IMR-90 (cell line): ENCODE data around the gene GZF1.

Experiments
- BHLHE40 ChIP-seq: fragments of 150-350 bp; IDR thresholded peaks from 2 replicates; pipeline ENCODE4 v1.6.1; 2016; ENCODE audit warnings: mild to moderate bottlenecking, low read depth, low read length
- CEBPB ChIP-seq: IDR thresholded peaks from 2 replicates; pipeline ENCODE4 v1.6.1; 2012; ENCODE audit warnings: low read depth, low read length, improper control_type of control experiment
- CTCF ChIP-seq: conservative IDR thresholded peaks from 2 replicates; pipeline ENCODE4 v1.5.1; 2012; ENCODE audit warnings: mild to moderate bottlenecking, low read depth, low read length, improper control_type of control experiment
- FOS ChIP-seq: fragments of 150-350 bp; IDR thresholded peaks from 2 replicates; pipeline ENCODE4 v1.6.1; 2016; ENCODE audit warnings: low read depth, low read length
- MAZ ChIP-seq: IDR thresholded peaks from 2 replicates; pipeline ENCODE4 v1.6.1; 2012; ENCODE audit warnings: low read depth, mild to moderate bottlenecking, low read length, improper control_type of control experiment, moderate library complexity, borderline replicate concordance
- NFE2L2 ChIP-seq: fragments of 150-350 bp; IDR thresholded peaks from 2 replicates; pipeline ENCODE4 v1.6.1; 2016; ENCODE audit warnings: low read depth, mild to moderate bottlenecking, low read length
- POLR2A ChIP-seq: IDR thresholded peaks from 2 replicates; pipeline ENCODE4 v1.6.1; 2012; ENCODE audit warnings: mild to moderate bottlenecking, low read depth, low read length
- RAD21 ChIP-seq: IDR thresholded peaks from 2 replicates; pipeline ENCODE4 v1.6.1; 2012; ENCODE audit warnings: low read length, improper control_type of control experiment
- RCOR1 ChIP-seq: IDR thresholded peaks from 2 replicates; pipeline ENCODE4 v1.6.1; 2012; ENCODE audit warnings: mild to moderate bottlenecking, low read length, improper control_type of control experiment; ENCODE audit not compliant: insufficient replicate concordance
- RFX5 ChIP-seq: IDR thresholded peaks from 2 replicates; pipeline ENCODE4 v1.8.0; 2012; ENCODE audit warnings: low read depth, mild to moderate bottlenecking, low read length, moderate library complexity
- SMC3 ChIP-seq: fragments of 150-350 bp; IDR thresholded peaks from 2 replicates; pipeline ENCODE4 v1.6.1; 2016; ENCODE audit warnings: low read depth, mild to moderate bottlenecking, antibody characterized with exemption, low read length, moderate library complexity

GRCh38 chr20:23350904-23351838 is 10.8 kb upstream of the GZF1 start:
- TF ChIP-seq CTCF (no peak), NFE2L2 (no peak), MAZ (no peak), BHLHE40 (no peak), POLR2A (no peak; the same call in none of the 2 replicates), FOS (no peak), RFX5 (no peak), CEBPB (no peak), RCOR1 (no peak), SMC3 (no peak; the same call in 1 of the 2 replicates), RAD21 (no peak)
